Chondrocyte (in vitro differentiated cells): ENCODE results near the gene COLEC11. TPM values are rescaled to one million over a fixed set of nuclear protein-coding genes. Genes with fewer than 3 reads are reported as not detected.
"Not testable (repeated sequence)": the region's sequence is repeated elsewhere in the genome, so short reads cannot be mapped to it uniquely, and the experiment has no call there.

Source experiments
- DNase-seq: peaks from one replicate; pipeline ENCODE4 v3.0.0; 2021; ENCODE audit warnings: mixed read lengths, low spot score
- H3K27ac Mint-ChIP-seq: one replicate; pipeline ENCODE4 v1.8.0; 2021; ENCODE audit warnings: mild to moderate bottlenecking, moderate library complexity, mixed read lengths; ENCODE audit not compliant: unreplicated experiment
- H3K27me3 Mint-ChIP-seq: 2 replicates; pipeline ENCODE4 v1.8.0; 2021; ENCODE audit warnings: low read depth, mixed read lengths
- H3K36me3 Mint-ChIP-seq: 2 replicates; pipeline ENCODE4 v1.8.0; 2021; ENCODE audit warnings: low read depth, mixed read lengths
- H3K4me1 Mint-ChIP-seq: 2 replicates; pipeline ENCODE4 v1.8.0; 2021; ENCODE audit warnings: low read depth, mild to moderate bottlenecking, mixed read lengths
- H3K4me3 Mint-ChIP-seq: one replicate; pipeline ENCODE4 v1.8.0; 2021; ENCODE audit warnings: mild to moderate bottlenecking, moderate library complexity, mixed read lengths; ENCODE audit not compliant: unreplicated experiment
- H3K9me3 Mint-ChIP-seq: 2 replicates; pipeline ENCODE4 v1.8.0; 2021; ENCODE audit warnings: low read depth, mixed read lengths
- CTCF ChIP-seq: fragments of 200-600 bp; sonication (generic); IDR thresholded peaks from 2 replicates; pipeline ENCODE4 v1.5.0; 2021; ENCODE audit warnings: antibody characterized with exemption, mild to moderate bottlenecking, moderate library complexity
- total RNA-seq: library from RNA; stranded (reverse); gene quantifications from 3 replicates; pipeline ENCODE4 v1.2.1, GENCODE V29; 2021

COLEC11 gene
- total RNA-seq, 1 donor from 2014 or later = not detected

DNA sequence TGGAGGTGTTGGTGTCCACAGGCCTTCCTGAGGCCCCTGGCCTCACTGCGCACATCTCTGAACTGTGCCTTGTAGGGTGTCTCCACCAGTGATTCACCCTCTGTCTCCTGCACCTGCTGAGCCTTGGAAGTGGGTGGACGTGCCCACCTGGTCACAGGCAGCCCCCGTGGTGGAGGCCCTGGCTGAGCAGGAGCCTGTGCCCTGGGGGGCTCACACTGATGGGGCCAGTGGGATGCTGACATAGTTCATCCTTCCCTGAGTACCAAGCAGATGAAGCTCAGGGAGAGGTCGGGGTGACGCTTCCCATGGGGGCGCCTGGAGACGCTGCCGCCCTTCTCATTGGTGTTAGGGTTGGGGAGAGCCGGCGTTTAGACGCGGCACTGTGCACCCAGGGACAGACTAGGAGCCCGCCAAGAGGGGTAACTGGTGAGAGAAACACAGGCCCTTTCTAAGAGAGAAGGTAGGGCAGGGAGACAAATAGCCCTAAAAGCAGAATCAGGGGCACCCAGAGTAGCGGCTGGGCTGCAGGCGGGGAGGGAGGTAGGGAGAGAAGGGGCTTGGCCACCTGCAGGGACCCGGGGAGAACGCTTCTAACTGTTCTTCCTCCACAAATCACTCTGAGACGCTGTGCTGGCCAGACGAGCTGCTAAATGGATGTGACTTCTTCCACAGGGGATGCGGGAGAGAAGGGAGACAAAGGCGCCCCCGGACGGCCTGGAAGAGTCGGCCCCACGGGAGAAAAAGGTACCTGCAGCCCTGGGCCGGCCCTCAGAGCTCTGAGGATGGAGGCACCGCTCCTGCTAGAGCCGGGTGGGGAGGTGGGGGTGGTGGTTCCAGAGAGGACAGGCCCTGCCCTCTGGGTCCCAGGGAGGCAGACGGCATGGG, 18.0 kb downstream of the COLEC11 start:
- H3K36me3 Mint-ChIP-seq = peaks cover 3% of the 10 kb centered on the region
- TF ChIP-seq CTCF = no peak
- H3K27ac Mint-ChIP-seq = no peak overlapping the region
- H3K27me3 Mint-ChIP-seq = peaks cover 10% of the 10 kb centered on the region
- H3K9me3 Mint-ChIP-seq = peaks cover 6% of the 10 kb centered on the region
- no peak overlapping the region for H3K4me3 Mint-ChIP-seq
- peak; percentile 79 for DNase-seq
- no peaks in the 10 kb centered on the region for H3K4me1 Mint-ChIP-seq

- Mint-ChIP-seq H3K9me3 (peaks cover 6% of the 10 kb centered on the region), H3K27me3 (peaks cover 9% of the 10 kb centered on the region), H3K4me1 (no peaks in the 10 kb centered on the region), H3K27ac (no peak overlapping the region), H3K36me3 (peaks cover 3% of the 10 kb centered on the region), H3K4me3 (no peak overlapping the region)
- TF ChIP-seq CTCF = no peak
- no peak for DNase-seq
Observed at GRCh38 chr2:3613524-3613905, 18.6 kb downstream of the COLEC11 start.

GRCh38 chr2:3614743-3615142, 19.8 kb downstream of the COLEC11 start:
- H3K36me3 Mint-ChIP-seq, H3K4me3 Mint-ChIP-seq, H3K4me1 Mint-ChIP-seq: not testable (repeated sequence)

GRCh38 chr2:3615541-3616200, 20.8 kb downstream of the COLEC11 start:
- DNase-seq = peak; percentile 46
- not testable (repeated sequence) for H3K9me3 Mint-ChIP-seq, H3K36me3 Mint-ChIP-seq, H3K4me3 Mint-ChIP-seq, H3K27ac Mint-ChIP-seq, H3K4me1 Mint-ChIP-seq, H3K27me3 Mint-ChIP-seq

More at GRCh38 chr2:3614743-3615142, 19.8 kb downstream of the COLEC11 start:
- not testable (repeated sequence) for DNase-seq, H3K27me3 Mint-ChIP-seq, H3K27ac Mint-ChIP-seq, H3K9me3 Mint-ChIP-seq

GRCh38 chr2:3616435-3617197, 21.7 kb downstream of the COLEC11 start:
- H3K4me1 Mint-ChIP-seq, H3K27me3 Mint-ChIP-seq, H3K9me3 Mint-ChIP-seq, DNase-seq, H3K4me3 Mint-ChIP-seq, H3K27ac Mint-ChIP-seq, H3K36me3 Mint-ChIP-seq: not testable (repeated sequence)

- H3K27ac Mint-ChIP-seq = no peak overlapping the region
- peaks cover 7% of the 10 kb centered on the region for H3K4me1 Mint-ChIP-seq
- no peak for DNase-seq
- no peak for TF ChIP-seq CTCF
- H3K9me3 Mint-ChIP-seq = peaks cover 6% of the 10 kb centered on the region
- H3K27me3 Mint-ChIP-seq = no peaks in the 10 kb centered on the region
- H3K4me3 Mint-ChIP-seq = no peak overlapping the region
- H3K36me3 Mint-ChIP-seq = peaks cover 3% of the 10 kb centered on the region
Observed at GRCh38 chr2:3617198-3617890, 22.4 kb downstream of the COLEC11 start.
